Retinal pigment epithelial cell (primary cell): ENCODE results near the gene SRP9.
"Not testable (repeated sequence)": the region's sequence is repeated elsewhere in the genome, so short reads cannot be mapped to it uniquely, and the experiment has no call there.

Source experiments
- DNase-seq: peaks from one replicate; pipeline ENCODE4 v3.0.0-alpha.2; 2010; ENCODE audit warnings: low read depth
- H3K4me3 ChIP-seq: 2 replicates; pipeline ENCODE4 v1.5.1; 2011; ENCODE audit warnings: mild to moderate bottlenecking, low read length, control low read depth, moderate library complexity
- TF ChIP-seq, protein P1 (sequence below): conservative IDR thresholded peaks from 2 replicates; pipeline ENCODE4 v1.5.1; 2011; ENCODE audit warnings: low read depth, low read length, control low read depth, inconsistent platforms

SRP9 gene

DNA sequence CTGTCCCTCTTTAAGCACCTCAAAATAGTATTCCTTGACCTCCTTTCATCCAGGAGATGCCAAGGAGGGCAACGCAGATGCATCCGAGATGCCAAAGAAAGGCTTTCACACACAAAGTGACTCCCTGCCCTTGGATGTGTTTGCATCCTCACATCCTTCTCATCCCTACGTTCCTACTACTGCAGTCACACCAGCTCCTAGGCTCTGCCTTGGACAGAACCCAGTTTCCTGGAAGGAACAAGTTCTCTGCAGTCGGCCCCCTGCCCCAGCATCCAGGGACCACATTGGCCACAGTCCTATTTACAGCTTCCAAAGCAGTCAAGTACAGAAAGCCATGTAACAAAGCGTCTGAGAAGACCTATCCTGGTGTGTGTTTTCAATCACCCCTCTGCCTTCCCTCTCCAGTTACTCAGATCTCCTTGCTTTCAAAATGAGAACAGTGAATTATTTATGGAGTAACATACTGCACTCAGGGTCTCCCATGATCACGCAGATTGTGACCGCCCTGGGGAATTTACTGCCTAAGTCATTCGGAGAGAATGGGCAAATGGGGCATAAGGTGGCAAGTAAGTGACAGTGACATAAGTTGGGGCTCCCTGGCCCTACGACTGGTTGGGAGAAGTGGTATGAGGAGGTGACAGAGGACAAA, 21.8 kb upstream of the SRP9 start:
- no peak for DNase-seq
- TF ChIP-seq, protein P1, sequence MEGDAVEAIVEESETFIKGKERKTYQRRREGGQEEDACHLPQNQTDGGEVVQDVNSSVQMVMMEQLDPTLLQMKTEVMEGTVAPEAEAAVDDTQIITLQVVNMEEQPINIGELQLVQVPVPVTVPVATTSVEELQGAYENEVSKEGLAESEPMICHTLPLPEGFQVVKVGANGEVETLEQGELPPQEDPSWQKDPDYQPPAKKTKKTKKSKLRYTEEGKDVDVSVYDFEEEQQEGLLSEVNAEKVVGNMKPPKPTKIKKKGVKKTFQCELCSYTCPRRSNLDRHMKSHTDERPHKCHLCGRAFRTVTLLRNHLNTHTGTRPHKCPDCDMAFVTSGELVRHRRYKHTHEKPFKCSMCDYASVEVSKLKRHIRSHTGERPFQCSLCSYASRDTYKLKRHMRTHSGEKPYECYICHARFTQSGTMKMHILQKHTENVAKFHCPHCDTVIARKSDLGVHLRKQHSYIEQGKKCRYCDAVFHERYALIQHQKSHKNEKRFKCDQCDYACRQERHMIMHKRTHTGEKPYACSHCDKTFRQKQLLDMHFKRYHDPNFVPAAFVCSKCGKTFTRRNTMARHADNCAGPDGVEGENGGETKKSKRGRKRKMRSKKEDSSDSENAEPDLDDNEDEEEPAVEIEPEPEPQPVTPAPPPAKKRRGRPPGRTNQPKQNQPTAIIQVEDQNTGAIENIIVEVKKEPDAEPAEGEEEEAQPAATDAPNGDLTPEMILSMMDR: no peak
- no peak overlapping the region for H3K4me3 ChIP-seq

DNA sequence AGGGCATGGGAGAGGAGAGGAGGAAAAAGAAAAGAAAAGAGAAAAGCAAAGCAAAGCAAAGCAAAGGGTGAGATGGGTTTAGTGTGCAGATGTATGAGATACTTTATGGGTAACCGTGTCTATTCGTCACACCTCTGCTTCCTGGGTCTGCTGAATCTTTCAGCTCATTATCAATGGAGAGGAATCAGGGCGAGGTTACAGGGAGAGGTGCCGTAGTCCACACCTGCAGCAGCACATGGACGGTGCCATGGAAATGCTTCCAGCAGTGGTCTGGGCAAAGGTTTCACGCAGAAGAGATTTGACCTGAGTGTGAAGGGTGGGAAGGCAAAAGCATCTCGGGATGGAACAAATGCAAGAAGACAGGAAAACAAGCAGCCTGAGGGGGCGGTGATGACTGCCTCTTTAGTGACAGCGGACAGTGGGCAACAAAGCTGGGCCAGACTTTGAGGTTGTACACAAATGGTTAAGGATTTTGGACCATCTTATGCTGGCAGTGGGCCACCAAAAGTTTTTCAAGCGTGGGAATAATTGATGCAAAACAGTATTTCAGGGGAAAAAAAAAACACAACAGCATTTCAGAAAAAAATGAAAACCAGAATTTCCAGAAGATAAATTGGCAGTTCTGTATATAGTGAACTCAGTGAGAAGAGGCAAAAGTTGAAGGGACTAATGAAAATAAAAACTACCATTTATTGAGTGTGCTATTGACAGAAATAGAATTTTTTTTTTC, 19.5 kb upstream of the SRP9 start:
- no peak overlapping the region for H3K4me3 ChIP-seq
- DNase-seq: no peak
- TF ChIP-seq, protein P1: no peak

DNA sequence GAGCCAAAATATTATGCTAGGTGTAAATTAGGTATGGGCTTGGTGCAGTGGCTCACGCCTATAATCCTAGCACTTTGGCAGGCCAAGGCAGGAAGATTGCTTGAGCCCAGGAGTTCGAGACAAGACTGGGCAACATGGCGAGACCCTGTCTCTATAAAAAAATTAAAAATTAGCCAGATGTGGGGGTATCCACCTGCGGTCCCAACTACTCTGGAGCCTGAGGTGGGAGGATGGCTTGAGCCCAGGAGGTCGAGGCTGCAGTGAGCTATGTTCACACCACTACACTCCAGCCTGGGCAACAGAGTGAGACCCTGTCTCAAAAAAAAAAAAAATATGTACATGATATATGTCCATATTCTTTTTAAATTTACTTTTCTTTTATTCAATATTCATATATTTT, 17.7 kb upstream of the SRP9 start:
- DNase-seq, H3K4me3 ChIP-seq: not testable (repeated sequence)

DNA sequence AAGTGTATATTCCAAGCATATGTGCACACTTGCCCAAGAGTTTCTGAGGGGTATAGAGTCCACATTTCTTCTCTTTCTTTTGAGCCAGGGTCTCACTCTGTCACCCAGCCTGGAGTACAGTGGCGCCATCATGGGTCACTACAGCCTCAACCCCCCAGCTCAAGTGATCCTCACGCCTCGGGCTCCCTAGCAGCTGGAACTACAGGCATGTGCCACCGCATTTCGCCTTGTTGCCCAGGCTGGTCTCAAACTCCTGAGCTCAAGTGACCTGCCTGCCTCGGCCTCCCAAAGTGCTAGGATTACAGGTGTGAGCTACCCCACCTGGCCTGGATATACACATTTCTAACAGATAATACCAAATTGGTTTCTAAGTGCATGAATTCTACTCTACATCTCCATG, 17.1 kb upstream of the SRP9 start:
- TF ChIP-seq, protein P1: no peak

DNA sequence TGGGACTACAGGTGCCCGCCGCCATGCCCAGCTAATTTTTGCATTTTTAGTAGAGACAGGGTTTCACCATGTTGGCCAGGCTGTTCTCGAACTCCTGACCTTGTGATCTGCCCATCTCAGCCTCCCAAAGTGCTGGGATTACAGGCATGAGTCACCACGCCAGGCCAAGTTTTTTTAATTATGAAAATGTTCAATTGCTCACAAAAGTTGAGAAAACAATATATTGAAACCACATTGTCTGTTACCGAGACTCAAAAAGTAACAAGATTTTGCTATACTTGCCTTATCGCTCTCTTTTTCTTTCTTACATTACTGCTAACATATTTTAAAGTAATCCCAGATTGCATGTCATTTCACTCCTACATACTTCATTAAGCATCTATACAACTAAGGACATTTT, 16.2 kb upstream of the SRP9 start:
- not testable (repeated sequence) for DNase-seq, H3K4me3 ChIP-seq

More for the DNA sequence above, 17.1 kb upstream of the SRP9 start:
- no peak overlapping the region for H3K4me3 ChIP-seq
- DNase-seq: no peak

DNA sequence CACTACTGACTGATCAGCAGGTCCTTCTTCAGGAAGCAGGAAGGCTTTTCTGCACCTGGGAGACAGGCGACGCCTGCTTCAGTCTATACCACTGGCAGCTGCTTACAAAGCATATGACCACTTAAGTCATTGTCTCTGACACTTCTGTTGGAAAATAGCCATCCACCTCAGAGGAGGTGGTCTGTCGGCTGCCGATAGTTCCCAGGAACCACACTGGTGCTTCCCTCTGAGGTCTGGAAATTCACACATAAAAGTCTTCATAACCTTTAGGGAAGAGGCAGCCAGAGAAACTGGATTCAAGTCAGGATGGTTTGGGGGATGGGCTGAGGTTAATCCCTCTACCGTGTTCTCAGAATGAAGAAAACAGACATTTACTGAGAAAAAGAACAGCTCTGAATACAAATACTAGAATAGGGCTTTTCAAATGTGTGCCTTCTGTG, 15.6 kb upstream of the SRP9 start:
- TF ChIP-seq, protein P1: no peak
- no peak for DNase-seq
- no peak overlapping the region for H3K4me3 ChIP-seq

DNA sequence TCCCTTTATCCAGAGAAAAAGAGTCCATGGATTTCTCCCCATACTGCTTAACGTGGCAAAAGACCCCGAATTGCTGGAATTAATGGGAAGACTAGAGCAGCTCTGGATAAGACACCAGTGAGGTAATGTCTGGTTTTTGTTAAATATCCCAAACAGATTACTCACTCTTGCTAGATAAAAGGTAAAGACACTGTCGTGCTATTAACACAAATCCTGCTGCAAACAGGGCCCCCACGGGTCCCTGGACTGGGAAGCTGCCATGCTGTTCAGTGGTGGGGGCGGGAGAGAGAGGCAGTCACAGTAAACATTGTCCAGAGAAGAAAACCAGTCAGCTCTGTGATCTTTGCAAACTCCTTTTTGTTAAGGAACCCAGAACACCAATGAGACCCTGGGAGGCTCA, 15.2 kb upstream of the SRP9 start:
- H3K4me3 ChIP-seq: no peak overlapping the region
- no peak for DNase-seq
- TF ChIP-seq, protein P1: no peak
